Measurements from ENCODE around the gene TNS1. TPM values are rescaled to one million over a fixed set of nuclear protein-coding genes. Genes with fewer than 3 reads are reported as not detected.

Gene TNS1
- total and polyA plus RNA-seq, 2 donors (not counting 1 experiment from before 2014, with no cell fraction given): 0.10 to 0.86 TPM

GRCh38 chr2:217890445-217890844 lies 112.3 kb downstream of the TNS1 start:
- TF ChIP-seq EZH2 (IDR thresholded peaks at IDR 0.05; ENCODE audit: borderline replicate concordance, insufficient read depth, low read depth, low read length, poor library complexity, severe bottlenecking) (no peak), CTCF (IDR thresholded peaks at IDR 0.05) (no peak)
- ChIA-PET CTCF (interaction anchor here (1.3 to 14.7 kb wide), 2 partner anchors 10 to 98 kb away, joined by 4 to 412 read pairs; no protein-coding TSS in a partner anchor), POLR2A (no interaction called here)
- H3K27ac ChIP-seq (ENCODE audit: low read length in 2 of 2): no peak overlapping the region
- H3K79me2 ChIP-seq (ENCODE audit: control insufficient read depth, insufficient read depth, low read length): no peaks in the 10 kb centered on the region
- DNase-seq: no peak
- no peak overlapping the region for H3K4me3 Mint-ChIP-seq
- H3K9me3 ChIP-seq (ENCODE audit: control extremely low read depth in 1 of 3, control insufficient read depth in 2 of 3, insufficient read depth in 1 of 3, low read length in 2 of 3): peaks cover 0 to 4% (median 0%) of the 10 kb centered on the region in 3 donors
- peaks cover 3% of the 10 kb centered on the region for H3K27me3 Mint-ChIP-seq
- no peaks in the 10 kb centered on the region for H4K20me1 ChIP-seq (ENCODE audit: control insufficient read depth, insufficient read depth, low read length, poor library complexity, severe bottlenecking)
- no peaks in the 10 kb centered on the region for H3K27me3 ChIP-seq (replicated peaks in 1 of 4; ENCODE audit: control extremely low read depth in 1 of 4, control insufficient read depth in 3 of 4, insufficient read depth in 4 of 4, low read length in 3 of 4)
- no peak overlapping the region for H3K27ac Mint-ChIP-seq
- H2AFZ ChIP-seq (ENCODE audit: insufficient read depth, low read depth, low read length, poor library complexity, severe bottlenecking): no peak overlapping the region
- H3K9me3 Mint-ChIP-seq (ENCODE audit: insufficient read depth): no peaks in the 10 kb centered on the region
- H3K9ac ChIP-seq (ENCODE audit: low read length): no peak overlapping the region
- no peak overlapping the region for H3K4me3 ChIP-seq (ENCODE audit: control extremely low read depth in 1 of 5, extremely low read depth in 1 of 5, insufficient read depth in 1 of 5, low read depth in 2 of 5, low read length in 4 of 5)
- H3K4me2 ChIP-seq (replicated peaks; ENCODE audit: low read depth, low read length, poor library complexity, severe bottlenecking): no peak overlapping the region
- H3K36me3 ChIP-seq (replicated peaks in 1 of 2; ENCODE audit: control extremely low read depth in 1 of 2, control insufficient read depth in 1 of 2, extremely low read depth in 1 of 2, insufficient read depth in 2 of 2, low read length in 1 of 2): no peaks in the 10 kb centered on the region
- peaks cover 12 to 15% of the 10 kb centered on the region in 2 donors for H3K4me1 ChIP-seq (ENCODE audit: control insufficient read depth in 2 of 2, insufficient read depth in 2 of 2, low read length in 2 of 2)
- peaks cover 17% of the 10 kb centered on the region for H3K4me1 Mint-ChIP-seq
- intact Hi-C loops (cut with micrococcal nuclease): no loop called here
- WGBS (ENCODE audit: insufficient coverage): 100% methylated on average over 4 of the region's 4 CpGs
- ATAC-seq (ENCODE audit: low read depth): no peak

GRCh38 chr2:217889656-217890055 lies 113.1 kb downstream of the TNS1 start:
- Mint-ChIP-seq H3K27me3 (peaks cover 3% of the 10 kb centered on the region), H3K27ac (no peak overlapping the region), H3K4me1 (peaks cover 22% of the 10 kb centered on the region), H3K9me3 (ENCODE audit: insufficient read depth) (no peaks in the 10 kb centered on the region), H3K4me3 (no peak overlapping the region)
- DNase-seq: no peak
- Histone ChIP-seq H3K36me3 (replicated peaks in 1 of 2; ENCODE audit: control extremely low read depth in 1 of 2, control insufficient read depth in 1 of 2, extremely low read depth in 1 of 2, insufficient read depth in 2 of 2, low read length in 1 of 2) (no peaks in the 10 kb centered on the region), H3K9ac (ENCODE audit: low read length) (no peak overlapping the region), H3K79me2 (ENCODE audit: control insufficient read depth, insufficient read depth, low read length) (no peaks in the 10 kb centered on the region), H4K20me1 (ENCODE audit: control insufficient read depth, insufficient read depth, low read length, poor library complexity, severe bottlenecking) (no peaks in the 10 kb centered on the region), H3K27ac (ENCODE audit: low read length in 2 of 2) (no peak overlapping the region), H3K4me1 (ENCODE audit: control insufficient read depth in 2 of 2, insufficient read depth in 2 of 2, low read length in 2 of 2) (peaks cover 12 to 15% of the 10 kb centered on the region in 2 donors), H3K27me3 (replicated peaks in 1 of 4; ENCODE audit: control extremely low read depth in 1 of 4, control insufficient read depth in 3 of 4, insufficient read depth in 4 of 4, low read length in 3 of 4) (no peaks in the 10 kb centered on the region), H3K4me2 (replicated peaks; ENCODE audit: low read depth, low read length, poor library complexity, severe bottlenecking) (no peak overlapping the region), H3K4me3 (ENCODE audit: control extremely low read depth in 1 of 5, extremely low read depth in 1 of 5, insufficient read depth in 1 of 5, low read depth in 2 of 5, low read length in 4 of 5) (no peak overlapping the region), H3K9me3 (ENCODE audit: control extremely low read depth in 1 of 3, control insufficient read depth in 2 of 3, insufficient read depth in 1 of 3, low read length in 2 of 3) (peaks cover 0 to 4% (median 0%) of the 10 kb centered on the region in 3 donors), H2AFZ (ENCODE audit: insufficient read depth, low read depth, low read length, poor library complexity, severe bottlenecking) (no peak overlapping the region)
- TF ChIP-seq CTCF (IDR thresholded peaks at IDR 0.05): no peak
- TF ChIP-seq EZH2 (IDR thresholded peaks at IDR 0.05; ENCODE audit: borderline replicate concordance, insufficient read depth, low read depth, low read length, poor library complexity, severe bottlenecking): no peak
- ChIA-PET POLR2A (no interaction called here), CTCF (interaction anchor here (0.6 to 14.7 kb wide), 4 partner anchors 9 to 97 kb away, joined by 3 to 412 read pairs (median 4); no protein-coding TSS in a partner anchor)
- intact Hi-C loops (cut with micrococcal nuclease): loop anchor here (5.0 kb wide), 1 partner anchor 98 kb away; no protein-coding TSS in a partner anchor
- 82% methylated on average over 5 of the region's 5 CpGs for WGBS (ENCODE audit: insufficient coverage)
- no peak for ATAC-seq (ENCODE audit: low read depth)

Data from B cell (primary cell).